Measurements from ENCODE around the gene RPS15.
A peak's percentile ranks its signal among the peaks of the same experiment; 100 is the strongest.

RPS15 gene

GRCh38 chr19:1402411-1403070 lies 35.7 kb upstream of the RPS15 start:
- DNase-seq (ENCODE audit: low read depth) = no peak
- no peak overlapping the region for H3K4me3 ChIP-seq (ENCODE audit: low read depth, low read length)
- no peak for TF ChIP-seq CTCF (IDR thresholded peaks at IDR 0.05; ENCODE audit: control insufficient read depth, extremely low read depth, insufficient read depth)

GRCh38 chr19:1406774-1407527 lies 31.2 kb upstream of the RPS15 start:
- H3K4me3 ChIP-seq (ENCODE audit: low read depth, low read length) = peak overlapping the region; percentile 60
- peak; percentile 46 for TF ChIP-seq CTCF (IDR thresholded peaks at IDR 0.05; ENCODE audit: control insufficient read depth, extremely low read depth, insufficient read depth)
- peak; percentile 88 for DNase-seq (ENCODE audit: low read depth)

GRCh38 chr19:1407528-1408299 lies 30.5 kb upstream of the RPS15 start, which contains the start of gene DAZAP1:
TSS of gene DAZAP1 (plus strand) at chr19:1407586. CDS start at chr19:1407774, 188 bp downstream.
- DNase-seq (ENCODE audit: low read depth) = no peak

GRCh38 chr19:1408300-1409203 lies 29.6 kb upstream of the RPS15 start:
- no peak for TF ChIP-seq CTCF (IDR thresholded peaks at IDR 0.05; ENCODE audit: control insufficient read depth, extremely low read depth, insufficient read depth)
- no peak for DNase-seq (ENCODE audit: low read depth)
- peak overlapping the region; percentile 93 for H3K4me3 ChIP-seq (ENCODE audit: low read depth, low read length)

More at GRCh38 chr19:1407528-1408299, 30.5 kb upstream of the RPS15 start, which contains the start of gene DAZAP1:
- peak within 1 kb of the TSS; percentile 93 for H3K4me3 ChIP-seq (ENCODE audit: low read depth, low read length)
- no peak for TF ChIP-seq CTCF (IDR thresholded peaks at IDR 0.05; ENCODE audit: control insufficient read depth, extremely low read depth, insufficient read depth)

GRCh38 chr19:1409204-1410005 lies 28.8 kb upstream of the RPS15 start:
- no peak for TF ChIP-seq CTCF (IDR thresholded peaks at IDR 0.05; ENCODE audit: control insufficient read depth, extremely low read depth, insufficient read depth)
- peak overlapping the region; percentile 93 for H3K4me3 ChIP-seq (ENCODE audit: low read depth, low read length)
- DNase-seq (ENCODE audit: low read depth) = no peak
